ENCODE data around the gene SLC27A2.
"Not testable (repeated sequence)": the region's sequence is repeated elsewhere in the genome, so short reads cannot be mapped to it uniquely, and the experiment has no call there.

- TF ChIP-seq, protein P1, sequence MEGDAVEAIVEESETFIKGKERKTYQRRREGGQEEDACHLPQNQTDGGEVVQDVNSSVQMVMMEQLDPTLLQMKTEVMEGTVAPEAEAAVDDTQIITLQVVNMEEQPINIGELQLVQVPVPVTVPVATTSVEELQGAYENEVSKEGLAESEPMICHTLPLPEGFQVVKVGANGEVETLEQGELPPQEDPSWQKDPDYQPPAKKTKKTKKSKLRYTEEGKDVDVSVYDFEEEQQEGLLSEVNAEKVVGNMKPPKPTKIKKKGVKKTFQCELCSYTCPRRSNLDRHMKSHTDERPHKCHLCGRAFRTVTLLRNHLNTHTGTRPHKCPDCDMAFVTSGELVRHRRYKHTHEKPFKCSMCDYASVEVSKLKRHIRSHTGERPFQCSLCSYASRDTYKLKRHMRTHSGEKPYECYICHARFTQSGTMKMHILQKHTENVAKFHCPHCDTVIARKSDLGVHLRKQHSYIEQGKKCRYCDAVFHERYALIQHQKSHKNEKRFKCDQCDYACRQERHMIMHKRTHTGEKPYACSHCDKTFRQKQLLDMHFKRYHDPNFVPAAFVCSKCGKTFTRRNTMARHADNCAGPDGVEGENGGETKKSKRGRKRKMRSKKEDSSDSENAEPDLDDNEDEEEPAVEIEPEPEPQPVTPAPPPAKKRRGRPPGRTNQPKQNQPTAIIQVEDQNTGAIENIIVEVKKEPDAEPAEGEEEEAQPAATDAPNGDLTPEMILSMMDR (IDR thresholded peaks at IDR 0.05; ENCODE audit: low read depth, low read length), result not testable (repeated sequence)
- TF ChIP-seq MYC (IDR thresholded peaks at IDR 0.05; ENCODE audit: low read depth, low read length), result not testable (repeated sequence)
These were observed 49.6 kb upstream of the SLC27A2 start for GRCh38 chr15:50132251-50132984.
